SK-N-SH (cell line): Measurements from ENCODE around the gene PTGER1. TPM values are rescaled to one million over a fixed set of nuclear protein-coding genes. Genes with fewer than 3 reads are reported as not detected.
A peak's percentile ranks its signal among the peaks of the same experiment; 100 is the strongest.

Experiments
- CTCF ChIA-PET: fragments of 300-600, 350-600 bp; formaldehyde crosslinking; extraction: SDS; loops from one replicate; lab custom pipeline; 2021; lab: Yijun Ruan, JAX
- POLR2A ChIA-PET: fragments of 350-600 bp; sonication (Branson Sonifier 250); formaldehyde crosslinking; extraction: SDS; loops from one replicate; lab custom pipeline; 2020; ENCODE audit warnings: antibody characterized with exemption, inconsistent platforms; lab: Yijun Ruan, JAX
- DNase-seq: peaks from one replicate; pipeline ENCODE4 v3.0.0; 2012
- H2AFZ ChIP-seq: fragments of 200-600 bp; sonication (generic); 2 replicates; pipeline ENCODE4 v1.8.1; 2016; ENCODE audit warnings: antibody characterized with exemption, mild to moderate bottlenecking, low read depth
- H3F3A ChIP-seq: fragments of 200-600 bp; sonication (generic); replicated peaks from 2 replicates; pipeline ENCODE3; 2016; ENCODE audit warnings: antibody characterized with exemption, mild to moderate bottlenecking; ENCODE audit not compliant: insufficient read depth
- H3K27ac ChIP-seq, 2 experiments: fragments of 200-500 bp in 1 of 2; fragments of 200-600 bp in 1 of 2; sonication (Bioruptor generic) in 1 of 2; sonication (generic), shearing (Covaris generic) in 1 of 2; 2 replicates each; pipeline versions ENCODE4 v1.5.1 to v1.6.1; 2014 to 2016; ENCODE audit warnings: low read depth in 2 of 2, inconsistent platforms in 1 of 2, low read length in 1 of 2, mild to moderate bottlenecking in 1 of 2, mixed read lengths in 1 of 2
- H3K27me3 ChIP-seq: fragments of 200-600 bp; sonication (generic), shearing (Covaris generic); 2 replicates; pipeline ENCODE4 v1.6.1; 2016; ENCODE audit warnings: mixed run types; ENCODE audit not compliant: insufficient read depth
- H3K36me3 ChIP-seq, 2 experiments: fragments of 200-500 bp in 1 of 2; fragments of 200-600 bp in 1 of 2; sonication (Bioruptor generic) in 1 of 2; sonication (generic) in 1 of 2; replicated peaks in 1 of 2; 2 replicates each; pipeline versions ENCODE3 to v1.5.1; 2014 to 2016; ENCODE audit warnings: low read length in 1 of 2, mild to moderate bottlenecking in 1 of 2; ENCODE audit not compliant: insufficient read depth in 2 of 2, control insufficient read depth in 1 of 2
- H3K4me1 ChIP-seq, 2 experiments: fragments of 200-500 bp in 1 of 2; fragments of 200-600 bp in 1 of 2; sonication (Bioruptor generic) in 1 of 2; sonication (generic), shearing (Covaris generic) in 1 of 2; 2 replicates each; pipeline versions ENCODE4 v1.5.1 to v1.6.1; 2014 to 2016; ENCODE audit warnings: low read depth in 1 of 2, low read length in 1 of 2, mixed run types in 1 of 2; ENCODE audit not compliant: insufficient read depth in 2 of 2, control insufficient read depth in 1 of 2
- H3K4me2 ChIP-seq: fragments of 200-600 bp; sonication (generic), shearing (Covaris generic); 2 replicates; pipeline ENCODE4 v1.6.1; 2017; ENCODE audit warnings: mixed run types
- H3K4me3 ChIP-seq, 2 experiments: fragments of 200-500 bp in 1 of 2; fragments of 200-600 bp in 1 of 2; sonication (Bioruptor generic) in 1 of 2; sonication (generic), shearing (Covaris generic) in 1 of 2; 2 replicates each; pipeline versions ENCODE4 v1.5.1 to v1.8.1; 2014 to 2016; ENCODE audit warnings: low read depth in 2 of 2, inconsistent platforms in 1 of 2, low read length in 1 of 2, mild to moderate bottlenecking in 1 of 2, mixed read lengths in 1 of 2, moderate library complexity in 1 of 2
- H3K79me2 ChIP-seq: fragments of 200-600 bp; sonication (generic); 2 replicates; pipeline ENCODE4 v1.8.1; 2017; ENCODE audit warnings: mild to moderate bottlenecking; ENCODE audit not compliant: insufficient read depth
- H3K9ac ChIP-seq: fragments of 200-600 bp; sonication (generic); 2 replicates; pipeline ENCODE4 v1.6.1; 2017; ENCODE audit warnings: mixed run types
- H3K9me2 ChIP-seq: fragments of 200-600 bp; sonication (generic); 2 replicates; pipeline ENCODE4 v1.6.1; 2017; ENCODE audit warnings: mixed run types
- H3K9me3 ChIP-seq: fragments of 200-600 bp; sonication (generic); 2 replicates; pipeline ENCODE4 v1.6.1; 2017; ENCODE audit warnings: mixed run types, mild to moderate bottlenecking, moderate library complexity
- H4K20me1 ChIP-seq: fragments of 200-600 bp; sonication (generic); 2 replicates; pipeline ENCODE4 v1.6.1; 2017; ENCODE audit warnings: mild to moderate bottlenecking, mixed run types; ENCODE audit not compliant: insufficient read depth
- CTCF ChIP-seq: fragments of 200-600 bp; sonication (generic); IDR thresholded peaks from 2 replicates; pipeline ENCODE4 v1.6.1; 2017; ENCODE audit warnings: antibody characterized with exemption, mild to moderate bottlenecking, moderate library complexity
- ELF1 ChIP-seq: IDR thresholded peaks from 2 replicates; pipeline ENCODE4 v1.4.0; 2012
- EP300 ChIP-seq, 2 experiments: IDR thresholded peaks; 2 replicates each; pipeline versions ENCODE4 v1.4.0 to v1.6.1; 2012; ENCODE audit warnings: borderline replicate concordance in 1 of 2, low read depth in 1 of 2, low read length in 1 of 2
- FOSL2 ChIP-seq: IDR thresholded peaks from 2 replicates; pipeline ENCODE4 v1.4.0; 2012; ENCODE audit warnings: low read depth, mild to moderate bottlenecking, moderate library complexity, borderline replicate concordance
- NFIC ChIP-seq: IDR thresholded peaks from 2 replicates; pipeline ENCODE4 v1.4.0; 2012; ENCODE audit warnings: borderline replicate concordance
- NRF1 ChIP-seq: IDR thresholded peaks from 2 replicates; pipeline ENCODE4 v1.6.1; 2012; ENCODE audit warnings: low read depth, mild to moderate bottlenecking, low read length
- RCOR1 ChIP-seq: fragments of 150-350 bp; IDR thresholded peaks from 2 replicates; pipeline ENCODE4 v1.6.1; 2017; ENCODE audit warnings: antibody characterized with exemption, low read length
- RFX5 ChIP-seq: IDR thresholded peaks from 2 replicates; pipeline ENCODE4 v1.6.1; 2012; ENCODE audit warnings: mild to moderate bottlenecking, improper control_type of control experiment, low read length
- SIN3A ChIP-seq: IDR thresholded peaks from 2 replicates; pipeline ENCODE4 v1.6.1; 2012; ENCODE audit warnings: low read depth, mild to moderate bottlenecking, low read length, moderate library complexity, borderline replicate concordance
- SMC3 ChIP-seq: IDR thresholded peaks from 2 replicates; pipeline ENCODE4 v1.6.1; 2012; ENCODE audit warnings: low read depth, low read length, improper control_type of control experiment
- TEAD4 ChIP-seq: IDR thresholded peaks from 2 replicates; pipeline ENCODE4 v1.4.0; 2012; ENCODE audit warnings: mild to moderate bottlenecking, borderline replicate concordance; ENCODE audit not compliant: insufficient read depth
- YY1 ChIP-seq: IDR thresholded peaks from 2 replicates; pipeline ENCODE4 v1.4.0; 2012; ENCODE audit warnings: low read depth, mild to moderate bottlenecking
- ZBTB33 ChIP-seq: IDR thresholded peaks from 2 replicates; pipeline ENCODE4 v1.4.0; 2012; ENCODE audit warnings: low read depth, borderline replicate concordance
- WGBS: methylation state at CpG from one replicate; pipeline ENCODE4 v1.1.6; 2017; ENCODE audit warnings: low lambda C conversion rate; 5-methylcytosine and 5-hydroxymethylcytosine counted together
- polyA plus RNA-seq, 3 experiments: library from polyadenylated mRNA; depleted of rRNA; stranded (reverse); fragments of >200 nt; gene quantifications; 2 replicates each; pipeline ENCODE4 v1.2.3, GENCODE V29; 2012
- TF ChIP-seq, protein P1 (sequence below): fragments of 150-350 bp; IDR thresholded peaks from 2 replicates; pipeline ENCODE4 v1.6.1; 2016; ENCODE audit warnings: mild to moderate bottlenecking, low read depth, low read length

The PTGER1 gene
- polyA plus RNA-seq, 1 of the 3 experiments (the other 2 are of a cell fraction): 6.0 TPM

DNA sequence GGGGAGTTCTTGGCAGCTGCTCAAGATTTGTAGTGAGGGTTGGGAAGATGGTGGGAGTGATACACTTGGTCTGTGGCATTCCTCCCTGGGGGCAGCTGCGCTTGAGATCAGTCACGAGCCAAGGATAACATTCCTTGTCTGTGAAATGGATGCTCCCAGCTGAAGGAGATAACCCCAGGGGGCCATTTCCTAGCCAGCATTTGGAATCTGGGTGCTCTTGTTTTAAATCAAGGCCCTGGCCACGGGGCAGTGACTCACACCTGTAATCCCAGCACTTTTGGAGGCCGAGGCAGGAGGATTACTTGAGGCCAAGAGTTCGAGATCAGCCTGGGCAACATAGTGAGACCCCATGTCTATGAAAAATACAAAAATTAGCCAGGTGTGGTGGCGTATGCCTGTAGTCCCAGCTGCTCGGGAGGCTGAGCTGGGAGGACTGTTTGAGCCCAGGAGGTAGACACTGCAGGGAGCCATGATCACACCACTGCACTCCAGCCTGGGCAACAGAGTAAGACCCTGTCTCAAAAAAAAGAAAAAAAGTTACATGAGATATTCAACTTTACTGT lies 37.5 kb downstream of the PTGER1 start:
- CTCF ChIA-PET: interaction anchor here (1.4 to 1.8 kb wide), 2 partner anchors 32 to 49 kb away, joined by 3 to 4 read pairs; no protein-coding TSS in a partner anchor
- TF ChIP-seq TEAD4 (no peak), SIN3A (no peak), EP300 (IDR thresholded peaks at IDR 0.05; ENCODE audit: borderline replicate concordance in 1 of 2, low read depth in 1 of 2, low read length in 1 of 2) (no peak), RCOR1 (no peak), SMC3 (no peak), FOSL2 (no peak), RFX5 (no peak), YY1 (no peak), NRF1 (no peak)
- TF ChIP-seq, protein P1, sequence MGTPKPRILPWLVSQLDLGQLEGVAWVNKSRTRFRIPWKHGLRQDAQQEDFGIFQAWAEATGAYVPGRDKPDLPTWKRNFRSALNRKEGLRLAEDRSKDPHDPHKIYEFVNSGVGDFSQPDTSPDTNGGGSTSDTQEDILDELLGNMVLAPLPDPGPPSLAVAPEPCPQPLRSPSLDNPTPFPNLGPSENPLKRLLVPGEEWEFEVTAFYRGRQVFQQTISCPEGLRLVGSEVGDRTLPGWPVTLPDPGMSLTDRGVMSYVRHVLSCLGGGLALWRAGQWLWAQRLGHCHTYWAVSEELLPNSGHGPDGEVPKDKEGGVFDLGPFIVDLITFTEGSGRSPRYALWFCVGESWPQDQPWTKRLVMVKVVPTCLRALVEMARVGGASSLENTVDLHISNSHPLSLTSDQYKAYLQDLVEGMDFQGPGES: no peak
- Histone ChIP-seq H3K9me2 (no peaks in the 10 kb centered on the region), H4K20me1 (peaks cover 36% of the 10 kb centered on the region), H3F3A (peaks cover 13% of the 10 kb centered on the region), H3K27ac (no peak overlapping the region), H2AFZ (no peak overlapping the region), H3K36me3 (peaks cover 0 to 6% of the 10 kb centered on the region in 2 experiments), H3K4me2 (no peak overlapping the region), H3K9ac (no peak overlapping the region), H3K4me1 (peaks cover 6 to 39% of the 10 kb centered on the region in 2 experiments; a peak in 3 of 4 replicates), H3K27me3 (no peaks in the 10 kb centered on the region), H3K9me3 (no peaks in the 10 kb centered on the region), H3K79me2 (peaks cover 85% of the 10 kb centered on the region), H3K4me3 (no peak overlapping the region)
- no peak for DNase-seq
- 88% methylated on average over 6 of the region's 7 CpGs for WGBS
- POLR2A ChIA-PET: no interaction called here

DNA sequence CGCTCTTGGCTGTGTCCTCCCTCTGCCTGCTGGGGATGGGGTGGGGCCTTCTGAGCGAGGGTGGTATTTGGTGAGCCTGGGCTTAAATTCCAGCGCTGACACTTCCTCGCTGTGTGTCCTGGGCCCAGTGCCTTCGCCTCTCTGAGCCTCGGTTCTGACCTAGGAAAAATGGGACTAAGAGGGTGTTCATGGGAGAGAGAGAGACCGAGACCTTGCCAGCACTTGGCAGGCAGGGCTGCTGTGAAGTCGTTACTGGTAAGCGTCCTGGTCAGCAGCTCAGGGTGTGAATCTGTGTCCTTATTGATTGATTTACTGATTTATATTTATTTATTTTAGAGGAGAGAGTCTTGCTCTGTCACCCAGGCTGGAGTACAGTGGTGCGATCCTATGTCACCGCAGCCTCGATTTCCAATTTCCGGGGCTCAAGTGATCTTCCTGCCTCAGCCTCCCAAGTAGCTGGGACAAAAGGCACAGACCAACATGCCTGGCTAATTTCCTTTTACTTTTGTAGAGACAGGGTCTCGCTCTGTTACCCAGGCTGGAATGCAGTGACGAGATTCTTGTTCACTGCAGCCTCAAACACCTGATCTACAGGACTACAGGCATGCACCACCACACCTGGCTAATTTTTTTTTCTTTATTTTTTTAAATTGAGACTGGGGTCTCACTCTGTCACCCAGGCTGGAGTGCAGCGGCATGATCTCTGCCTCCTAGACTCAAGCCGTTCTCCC lies 39.7 kb downstream of the PTGER1 start:
- CTCF ChIA-PET: interaction anchor here (0.6 to 1.5 kb wide), 5 partner anchors 10 to 87 kb away, joined by 3 to 6 read pairs (median 3); no protein-coding TSS in a partner anchor
- no peak overlapping the region for H2AFZ ChIP-seq
- H3K27ac ChIP-seq: peak overlapping the region; percentile 69 to 88
- POLR2A ChIA-PET: no interaction called here
- H3K4me1 ChIP-seq: peaks cover 6 to 26% of the 10 kb centered on the region in 2 experiments; a peak in 3 of 4 replicates
- 93% methylated on average over 13 of the region's 17 CpGs for WGBS
- H3K4me2 ChIP-seq: peak overlapping the region; percentile 100
- peaks cover 36% of the 10 kb centered on the region for H4K20me1 ChIP-seq
- TF ChIP-seq ELF1 (no peak), SMC3 (no peak), CTCF (no peak), NFIC (no peak), ZBTB33 (no peak)
- H3F3A ChIP-seq: peaks cover 13% of the 10 kb centered on the region
- no peak overlapping the region for H3K9ac ChIP-seq
- H3K9me3 ChIP-seq: no peaks in the 10 kb centered on the region
- no peaks in the 10 kb centered on the region for H3K9me2 ChIP-seq
- H3K4me3 ChIP-seq: peak overlapping the region; percentile 64 to 74; a peak in 3 of 4 replicates
- DNase-seq: no peak
- peaks cover 81% of the 10 kb centered on the region for H3K79me2 ChIP-seq
- no peaks in the 10 kb centered on the region for H3K36me3 ChIP-seq
- H3K27me3 ChIP-seq: no peaks in the 10 kb centered on the region
